Measurements from ENCODE around the gene PLA2G1B. TPM values are rescaled to one million over a fixed set of nuclear protein-coding genes. Genes with fewer than 3 reads are reported as not detected.
A peak's percentile ranks its signal among the peaks of the same experiment; 100 is the strongest.

PLA2G1B gene
- total and polyA plus RNA-seq, 9 of the 15 experiments (the other 6 are each of a cell fraction or from before 2014, with no cell fraction given), result 1.4 TPM; not detected in 8

DNA sequence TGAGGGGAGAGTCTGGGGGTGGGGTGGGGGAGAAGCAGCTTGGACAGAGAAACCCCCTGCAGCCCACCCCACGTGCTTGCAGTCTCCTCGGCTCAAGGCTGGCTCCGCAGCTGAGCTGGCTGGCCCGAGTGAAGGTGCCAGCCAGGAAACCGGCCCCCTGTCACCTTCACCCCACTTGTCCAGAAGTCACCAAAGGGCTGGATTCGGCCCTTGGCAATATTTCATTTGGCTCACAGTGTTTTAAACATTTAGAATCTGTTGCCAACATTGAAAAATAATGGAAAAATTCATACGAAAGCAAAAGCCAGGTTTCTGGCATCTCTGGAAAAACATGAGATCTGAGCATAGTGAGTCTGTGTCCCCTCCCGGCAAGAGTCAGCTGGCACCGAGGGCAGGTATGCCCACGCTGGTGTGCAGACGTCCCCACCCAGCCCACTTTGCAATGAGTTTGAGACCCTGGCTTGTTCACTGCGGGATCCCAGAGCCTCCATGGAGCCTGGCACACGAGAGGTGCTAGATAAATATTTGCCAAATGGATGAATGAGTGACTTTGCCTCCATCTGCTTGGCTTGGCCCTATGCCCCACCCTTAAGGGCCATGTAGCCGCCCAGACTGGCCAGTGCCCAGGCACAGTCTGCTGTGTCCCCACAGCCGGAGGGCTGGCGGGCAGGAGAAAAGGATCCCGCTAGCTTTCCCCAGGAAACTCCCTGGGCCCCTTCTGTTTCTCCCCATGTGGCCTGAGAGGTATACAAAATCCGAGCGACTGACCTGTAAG is 23.2 kb upstream of the PLA2G1B start:
- DNase-seq (ENCODE audit: extremely low read depth in 1 of 4, low spot score in 3 of 4) (no peak), FAIRE-seq (no peak), ATAC-seq (no peak)
- in situ Hi-C loops (cut with MboI) (loop anchor here (5.0 kb wide), 1 partner anchor 82 kb away; no protein-coding TSS in a partner anchor), intact Hi-C loops (cut with micrococcal nuclease) (no loop called here)
- H3K27ac ChIP-seq (ENCODE audit: extremely low read depth, low read depth, low read length), result no peak overlapping the region
- H3K27me3 ChIP-seq (ENCODE audit: control insufficient read depth in 2 of 2, insufficient read depth in 2 of 2, low read length in 2 of 2), result peaks cover 25 to 47% of the 10 kb centered on the region in 2 experiments; a peak in 4 of 5 replicates
- H3K9me1 ChIP-seq (ENCODE audit: control insufficient read depth, insufficient read depth, low read length), result no peaks in the 10 kb centered on the region
- H3K36me3 ChIP-seq (ENCODE audit: control insufficient read depth, insufficient read depth, low read length), result no peaks in the 10 kb centered on the region
- H2AFZ ChIP-seq (ENCODE audit: low read depth, low read length), result no peak overlapping the region
- BruUV-seq (replicated peaks), result no TSS peak
- H3K4me2 ChIP-seq (ENCODE audit: insufficient read depth, low read length), result no peak overlapping the region
- CTCF ChIA-PET (ENCODE audit: low intra/inter-chr PET ratio), result interaction anchor here (0.6 kb wide), 1 partner anchor 86 kb away, joined by 3 read pairs; no protein-coding TSS in a partner anchor
- peaks cover 5% of the 10 kb centered on the region; the same call in 1 of the 2 replicates for H4K20me1 ChIP-seq (replicated peaks; ENCODE audit: control insufficient read depth, insufficient read depth, low read length)
- peaks cover 0 to 8% of the 10 kb centered on the region in 2 experiments; a peak in 1 of 5 replicates for H3K4me1 ChIP-seq (replicated peaks in 1 of 2; ENCODE audit: control insufficient read depth in 2 of 2, insufficient read depth in 2 of 2, low read length in 2 of 2)
- whole genome bisulfite sequencing (ENCODE audit: insufficient coverage, low coverage, missing lambda C conversion rate), result 10% methylated on average over 19 of the region's 19 CpGs
- H3K79me2 ChIP-seq (ENCODE audit: control insufficient read depth, insufficient read depth, low read length), result no peaks in the 10 kb centered on the region
- no peaks in the 10 kb centered on the region for H3K9me3 ChIP-seq (replicated peaks; ENCODE audit: control insufficient read depth, insufficient read depth, low read depth, low read length)
- peak overlapping the region in 1 of 2 experiments; percentile 28; a peak in 1 of 4 replicates for H3K9ac ChIP-seq (ENCODE audit: insufficient read depth in 1 of 2, low read depth in 2 of 2, low read length in 2 of 2)
- POLR2A ChIA-PET, result interaction anchor here (0.6 to 3.3 kb wide), 2 partner anchors 59 to 111 kb away, joined by 3 to 10 read pairs; partner anchors contain the start of gene RNU4-2
- H3K4me3 ChIP-seq, result no peak overlapping the region
- TF ChIP-seq, protein P1, sequence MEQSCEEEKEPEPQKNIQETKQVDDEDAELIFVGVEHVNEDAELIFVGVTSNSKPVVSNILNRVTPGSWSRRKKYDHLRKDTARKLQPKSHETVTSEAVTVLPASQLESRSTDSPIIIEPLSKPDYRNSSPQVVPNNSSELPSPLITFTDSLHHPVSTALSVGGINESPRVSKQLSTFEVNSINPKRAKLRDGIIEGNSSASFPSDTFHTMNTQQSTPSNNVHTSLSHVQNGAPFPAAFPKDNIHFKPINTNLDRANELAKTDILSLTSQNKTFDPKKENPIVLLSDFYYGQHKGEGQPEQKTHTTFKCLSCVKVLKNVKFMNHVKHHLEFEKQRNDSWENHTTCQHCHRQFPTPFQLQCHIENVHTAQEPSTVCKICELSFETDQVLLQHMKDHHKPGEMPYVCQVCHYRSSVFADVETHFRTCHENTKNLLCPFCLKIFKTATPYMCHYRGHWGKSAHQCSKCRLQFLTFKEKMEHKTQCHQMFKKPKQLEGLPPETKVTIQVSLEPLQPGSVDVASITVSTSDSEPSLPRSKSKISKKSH (CRISPR knock-in tag; IDR thresholded peaks at IDR 0.05), result no peak
- TF ChIP-seq MCM5 (IDR thresholded peaks at IDR 0.05; ENCODE audit: low read depth) (no peak), HDAC2 (IDR thresholded peaks at IDR 0.05) (no peak), GABPB2 (CRISPR knock-in tag; conservative IDR thresholded peaks at IDR 0.05) (no peak), TARDBP (IDR thresholded peaks at IDR 0.05) (no peak), ARID2 (IDR thresholded peaks at IDR 0.05) (no peak), ZNF740 (CRISPR knock-in tag; IDR thresholded peaks at IDR 0.05) (no peak), ZNF740 (tag; IDR thresholded peaks at IDR 0.05) (no peak), TEAD4 (IDR thresholded peaks at IDR 0.05; ENCODE audit: low read length) (no peak), TEAD4 (CRISPR knock-in tag; IDR thresholded peaks at IDR 0.05; ENCODE audit: borderline replicate concordance) (no peak), NR3C1 (CRISPR knock-in tag; IDR thresholded peaks at IDR 0.05) (no peak), BRF1 (IDR thresholded peaks at IDR 0.05; ENCODE audit: borderline replicate concordance, extremely low read depth, insufficient read length) (no peak), POLR2A (conservative IDR thresholded peaks at IDR 0.05) (no peak), RFX1 (IDR thresholded peaks at IDR 0.05) (no peak), SAFB (IDR thresholded peaks at IDR 0.05; ENCODE audit: borderline replicate concordance, low read depth, low read length) (no peak), FOXM1 (IDR thresholded peaks at IDR 0.05; ENCODE audit: low read depth) (no peak), FOXM1 (CRISPR knock-in tag; IDR thresholded peaks at IDR 0.05; ENCODE audit: low read depth) (no peak)
- TF ChIP-seq, protein P2, sequence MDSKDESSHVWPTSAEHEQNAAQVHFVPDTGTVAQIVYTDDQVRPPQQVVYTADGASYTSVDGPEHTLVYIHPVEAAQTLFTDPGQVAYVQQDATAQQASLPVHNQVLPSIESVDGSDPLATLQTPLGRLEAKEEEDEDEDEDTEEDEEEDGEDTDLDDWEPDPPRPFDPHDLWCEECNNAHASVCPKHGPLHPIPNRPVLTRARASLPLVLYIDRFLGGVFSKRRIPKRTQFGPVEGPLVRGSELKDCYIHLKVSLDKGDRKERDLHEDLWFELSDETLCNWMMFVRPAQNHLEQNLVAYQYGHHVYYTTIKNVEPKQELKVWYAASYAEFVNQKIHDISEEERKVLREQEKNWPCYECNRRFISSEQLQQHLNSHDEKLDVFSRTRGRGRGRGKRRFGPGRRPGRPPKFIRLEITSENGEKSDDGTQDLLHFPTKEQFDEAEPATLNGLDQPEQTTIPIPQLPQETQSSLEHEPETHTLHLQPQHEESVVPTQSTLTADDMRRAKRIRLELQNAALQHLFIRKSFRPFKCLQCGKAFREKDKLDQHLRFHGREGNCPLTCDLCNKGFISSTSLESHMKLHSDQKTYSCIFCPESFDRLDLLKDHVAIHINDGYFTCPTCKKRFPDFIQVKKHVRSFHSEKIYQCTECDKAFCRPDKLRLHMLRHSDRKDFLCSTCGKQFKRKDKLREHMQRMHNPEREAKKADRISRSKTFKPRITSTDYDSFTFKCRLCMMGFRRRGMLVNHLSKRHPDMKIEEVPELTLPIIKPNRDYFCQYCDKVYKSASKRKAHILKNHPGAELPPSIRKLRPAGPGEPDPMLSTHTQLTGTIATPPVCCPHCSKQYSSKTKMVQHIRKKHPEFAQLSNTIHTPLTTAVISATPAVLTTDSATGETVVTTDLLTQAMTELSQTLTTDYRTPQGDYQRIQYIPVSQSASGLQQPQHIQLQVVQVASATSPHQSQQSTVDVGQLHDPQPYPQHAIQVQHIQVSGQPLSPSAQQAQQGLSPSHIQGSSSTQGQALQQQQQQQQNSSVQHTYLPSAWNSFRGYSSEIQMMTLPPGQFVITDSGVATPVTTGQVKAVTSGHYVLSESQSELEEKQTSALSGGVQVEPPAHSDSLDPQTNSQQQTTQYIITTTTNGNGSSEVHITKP (IDR thresholded peaks at IDR 0.05; ENCODE audit: partially characterized antibody), result no peak

Measured in K562 (cell line).